A673 (cell line): ENCODE results near the gene IPCEF1.

ENCODE experiments used
- CTCF ChIP-seq: fragments of 300-800, 200-600 bp; sonication (generic); conservative IDR thresholded peaks from 2 replicates; pipeline ENCODE4 v1.5.1; 2017; ENCODE audit warnings: low read depth, mild to moderate bottlenecking, antibody characterized with exemption, low read length, moderate library complexity, mixed read lengths
- EZH2 ChIP-seq: fragments of 200-600 bp; sonication (generic); IDR thresholded peaks from 2 replicates; pipeline ENCODE4 v1.6.1; 2017; ENCODE audit warnings: borderline replicate concordance, low read depth, mild to moderate bottlenecking, mixed read lengths, antibody characterized with exemption, low read length; ENCODE audit not compliant: poor library complexity, severe bottlenecking

GRCh38 chr6:154206996-154207395 is 149.6 kb downstream of the IPCEF1 start:
- TF ChIP-seq CTCF (no peak), EZH2 (no peak)
